WTC11 (cell line): ENCODE data around the gene DGCR8.

Experiments
- CTCF ChIP-seq: fragments of 200-600 bp; IDR thresholded peaks from 2 replicates; pipeline ENCODE4 v1.8.0; 2022; ENCODE audit warnings: antibody characterized with exemption
- ETV6 ChIP-seq: sonication (generic); formaldehyde crosslinking; IDR thresholded peaks from 2 replicates; pipeline ENCODE4 v1.8.1; 2022; ENCODE audit warnings: mild to moderate bottlenecking, missing genetic modification reagents

- TF ChIP-seq CTCF = no peak
- no peak for TF ChIP-seq ETV6
Measured at GRCh38 chr22:20140107-20140445, 60.0 kb downstream of the DGCR8 start.
